Ovary (tissue), 3 donors: ENCODE results near the gene JADE2.

Source experiments
- POLR2A ChIP-seq: fragments of 450-650 bp; IDR thresholded peaks from one replicate; pipeline ENCODE4 v1.6.1; 2017; ENCODE audit warnings: antibody characterized with exemption, mild to moderate bottlenecking, moderate library complexity
- TF ChIP-seq, protein P1 (sequence below), 3 donors: fragments of 450-650 bp in 2 of 3; fragments of 200-600 bp in 1 of 3; IDR thresholded peaks; one replicate each; pipeline versions ENCODE4 v1.5.1 to v1.8.0; 2016 to 2022; ENCODE audit warnings: antibody characterized with exemption in 3 of 3, mild to moderate bottlenecking in 1 of 3
- donor health status: DM: no; HTN: no; CAD: no.

DNA sequence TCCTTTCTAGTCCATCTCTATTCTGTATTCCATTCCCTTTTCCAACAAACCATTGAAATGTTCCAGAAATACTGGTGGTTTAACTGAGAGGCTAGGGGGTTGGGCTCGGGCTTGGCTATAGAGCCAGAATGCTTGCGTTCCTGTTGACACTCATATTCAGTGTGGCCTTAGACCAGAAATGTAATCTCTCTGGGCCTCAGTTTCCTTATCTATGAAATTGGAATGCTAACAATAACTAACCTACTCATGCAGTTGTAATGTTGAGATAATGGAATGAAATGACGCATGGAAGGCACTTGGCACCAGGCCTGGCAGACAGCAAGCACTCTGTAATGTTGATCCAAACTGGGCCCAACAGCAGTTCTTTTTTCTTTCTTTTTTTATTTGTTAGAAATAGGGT lies 26.8 kb downstream of the JADE2 start:
- TF ChIP-seq, protein P1, sequence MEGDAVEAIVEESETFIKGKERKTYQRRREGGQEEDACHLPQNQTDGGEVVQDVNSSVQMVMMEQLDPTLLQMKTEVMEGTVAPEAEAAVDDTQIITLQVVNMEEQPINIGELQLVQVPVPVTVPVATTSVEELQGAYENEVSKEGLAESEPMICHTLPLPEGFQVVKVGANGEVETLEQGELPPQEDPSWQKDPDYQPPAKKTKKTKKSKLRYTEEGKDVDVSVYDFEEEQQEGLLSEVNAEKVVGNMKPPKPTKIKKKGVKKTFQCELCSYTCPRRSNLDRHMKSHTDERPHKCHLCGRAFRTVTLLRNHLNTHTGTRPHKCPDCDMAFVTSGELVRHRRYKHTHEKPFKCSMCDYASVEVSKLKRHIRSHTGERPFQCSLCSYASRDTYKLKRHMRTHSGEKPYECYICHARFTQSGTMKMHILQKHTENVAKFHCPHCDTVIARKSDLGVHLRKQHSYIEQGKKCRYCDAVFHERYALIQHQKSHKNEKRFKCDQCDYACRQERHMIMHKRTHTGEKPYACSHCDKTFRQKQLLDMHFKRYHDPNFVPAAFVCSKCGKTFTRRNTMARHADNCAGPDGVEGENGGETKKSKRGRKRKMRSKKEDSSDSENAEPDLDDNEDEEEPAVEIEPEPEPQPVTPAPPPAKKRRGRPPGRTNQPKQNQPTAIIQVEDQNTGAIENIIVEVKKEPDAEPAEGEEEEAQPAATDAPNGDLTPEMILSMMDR (IDR thresholded peaks at IDR 0.05): no peak
- no peak for TF ChIP-seq POLR2A
